ENCODE results near the gene TCAP.

TCAP gene

GRCh38 chr17:39667945-39668924 is 3.1 kb downstream of the TCAP start, which contains the start of gene PNMT:
Gene PNMT, plus strand, starts transcription at chr17:39668453. Its CDS starts 23 bp downstream, at chr17:39668476.
- DNase-seq: peak; percentile 47

GRCh38 chr17:39669897-39670735 is 5.0 kb downstream of the TCAP start:
- no peak for DNase-seq

DNA sequence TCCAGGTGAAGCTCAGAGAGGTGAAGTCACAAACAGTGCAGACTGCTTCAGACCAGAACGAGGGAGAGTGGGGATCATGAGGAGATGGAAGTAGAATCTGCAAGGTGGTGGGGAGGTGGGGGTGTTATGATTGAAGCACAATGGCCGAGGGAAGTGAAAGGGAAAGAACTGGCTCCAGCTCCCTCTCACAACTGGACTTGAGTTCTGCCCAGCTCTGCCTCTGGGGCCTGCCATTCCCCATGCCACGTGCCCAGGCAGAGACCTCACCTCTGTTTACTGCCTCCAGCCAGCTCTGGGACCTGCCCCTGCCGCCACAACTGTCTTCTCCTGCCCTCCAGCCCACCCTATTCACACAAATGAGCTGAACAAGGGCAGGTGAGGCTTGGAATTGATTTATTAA is 5.6 kb downstream of the TCAP start:
- no peak for DNase-seq

DNA sequence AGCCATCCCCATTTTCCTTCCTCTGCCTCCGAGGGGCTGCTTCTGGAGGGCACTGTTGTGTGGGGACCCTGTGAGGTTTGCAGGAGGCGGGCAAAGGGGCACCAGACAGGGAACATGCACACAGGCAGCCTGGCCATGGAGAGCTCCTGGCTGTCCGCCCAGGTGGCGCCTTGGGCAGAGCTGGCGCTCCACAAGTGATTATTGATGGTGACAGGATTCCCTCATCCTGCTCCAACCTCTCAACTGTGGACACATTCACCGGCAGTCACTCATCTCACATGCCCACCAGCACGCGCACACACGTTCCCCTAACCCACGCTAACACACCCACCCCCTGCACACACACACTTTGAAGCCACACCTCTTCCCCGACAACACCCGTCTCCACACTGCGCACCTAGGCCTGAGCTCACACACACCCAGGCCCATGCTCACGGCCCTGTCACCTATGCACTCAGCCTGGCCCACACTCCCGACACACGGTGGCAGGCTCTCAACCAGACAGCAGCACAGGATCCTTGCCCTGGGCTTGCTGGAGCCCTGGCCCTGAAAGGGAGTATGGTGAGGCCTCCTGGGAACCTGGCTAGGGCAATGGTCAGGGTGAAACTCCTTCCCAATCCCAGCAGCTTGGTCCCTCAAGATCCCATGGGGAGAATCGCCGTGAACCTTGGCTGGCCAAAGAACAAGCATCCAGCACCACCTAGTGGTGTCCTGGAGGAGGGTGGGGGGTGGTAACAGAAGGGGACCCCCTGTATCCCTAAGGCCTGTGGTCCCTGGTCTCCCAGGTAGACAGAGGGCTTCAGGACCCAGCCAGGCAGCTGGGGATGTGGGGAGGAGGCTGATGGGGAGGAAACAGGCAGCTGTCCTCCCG is 6.7 kb downstream of the TCAP start:
- peak; percentile 23 for DNase-seq

DNA sequence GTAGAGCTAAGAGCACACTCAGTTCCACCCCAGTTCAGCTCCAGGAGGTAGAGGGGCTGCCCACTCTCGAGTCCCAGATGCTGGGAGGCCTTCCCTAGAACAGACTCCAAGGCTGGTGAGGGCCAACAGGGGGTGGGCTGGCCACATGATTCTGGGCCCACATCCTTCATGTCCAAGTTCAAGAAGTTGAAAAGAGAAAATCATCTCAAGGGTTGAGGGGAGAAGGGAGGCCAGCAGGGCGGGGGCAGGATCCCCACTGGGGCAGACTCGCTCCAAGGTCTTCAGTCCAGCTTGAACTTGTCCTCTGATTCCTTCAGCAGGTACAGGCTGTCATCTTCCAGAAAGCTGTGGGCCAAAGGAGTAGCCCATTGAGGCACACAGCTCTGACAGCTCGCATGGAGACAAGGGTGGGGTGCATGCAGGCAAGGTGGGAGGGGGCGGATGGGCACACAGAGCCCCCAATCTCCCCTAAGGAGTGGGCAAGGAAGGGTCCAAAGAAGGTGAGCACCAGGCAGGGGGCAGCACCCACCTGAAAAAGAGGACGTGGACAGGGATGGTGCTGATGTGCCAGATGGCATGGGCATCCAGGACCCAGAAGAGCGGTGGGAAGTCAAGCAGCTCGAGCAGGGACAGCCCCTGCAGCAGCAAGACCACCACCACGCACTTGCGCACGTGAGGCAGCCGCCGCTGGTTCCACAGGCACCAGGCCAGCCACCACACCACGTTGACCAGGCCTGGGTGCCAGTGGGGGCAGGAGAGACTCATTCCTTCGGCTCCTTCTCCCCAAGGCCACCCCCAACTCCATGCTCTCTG is 7.6 kb downstream of the TCAP start:
- no peak for DNase-seq

- no peak for DNase-seq
Measured at GRCh38 chr17:39673335-39674081, 8.4 kb downstream of the TCAP start.

DNA sequence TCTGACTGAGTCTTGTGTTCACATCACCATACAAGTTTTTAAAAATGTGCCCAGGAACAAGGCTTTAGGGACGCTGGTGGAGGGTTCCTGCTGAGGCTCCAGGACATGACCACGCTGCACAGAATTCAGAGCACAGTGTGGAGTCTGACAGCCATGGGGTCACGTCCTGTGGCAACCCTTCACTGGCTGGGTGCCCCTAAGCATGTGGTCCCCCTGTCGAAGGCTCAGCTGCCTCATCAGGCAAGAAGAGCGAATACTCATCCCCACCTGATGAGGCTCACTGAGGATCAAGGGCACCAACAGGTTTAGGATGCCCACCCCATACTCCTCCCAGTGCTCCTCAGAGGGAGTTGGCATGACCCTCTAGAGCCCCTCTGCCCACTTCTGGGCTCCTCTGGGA is 9.0 kb downstream of the TCAP start:
- DNase-seq: no peak

DNA sequence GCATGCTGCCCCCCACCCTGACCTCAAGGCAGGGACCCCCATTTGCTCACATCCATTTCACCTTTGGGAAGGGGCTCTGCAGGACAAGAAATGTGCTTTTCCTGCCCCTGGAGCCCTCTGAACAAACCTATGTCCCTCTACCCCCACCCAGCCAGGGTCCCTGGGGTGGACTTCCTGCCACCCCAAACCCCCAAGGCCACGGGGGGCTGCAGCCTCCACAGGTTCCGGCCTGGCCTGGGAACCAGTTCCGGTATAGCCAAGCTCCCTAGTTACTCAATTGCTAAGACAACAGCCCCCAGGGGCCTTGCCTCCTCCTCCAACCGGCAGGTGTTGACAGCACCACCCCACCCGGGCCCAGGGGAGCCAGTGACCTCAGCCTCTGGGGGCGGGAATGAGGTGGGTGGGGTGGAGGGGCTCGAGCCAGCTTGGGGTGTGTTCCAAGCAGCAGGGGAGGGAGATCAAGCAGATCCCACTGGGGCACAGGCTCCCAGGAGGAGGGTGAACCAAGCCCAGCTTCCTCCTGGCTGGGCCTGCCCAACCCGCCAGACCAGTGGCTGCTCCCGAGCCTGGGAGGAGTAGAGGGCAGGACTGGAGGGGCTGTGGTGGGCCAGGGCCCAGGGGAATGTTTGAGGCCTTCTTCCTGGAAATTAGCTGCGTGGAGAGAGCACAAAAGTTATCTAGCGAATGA is 9.7 kb downstream of the TCAP start:
- no peak for DNase-seq

DNA sequence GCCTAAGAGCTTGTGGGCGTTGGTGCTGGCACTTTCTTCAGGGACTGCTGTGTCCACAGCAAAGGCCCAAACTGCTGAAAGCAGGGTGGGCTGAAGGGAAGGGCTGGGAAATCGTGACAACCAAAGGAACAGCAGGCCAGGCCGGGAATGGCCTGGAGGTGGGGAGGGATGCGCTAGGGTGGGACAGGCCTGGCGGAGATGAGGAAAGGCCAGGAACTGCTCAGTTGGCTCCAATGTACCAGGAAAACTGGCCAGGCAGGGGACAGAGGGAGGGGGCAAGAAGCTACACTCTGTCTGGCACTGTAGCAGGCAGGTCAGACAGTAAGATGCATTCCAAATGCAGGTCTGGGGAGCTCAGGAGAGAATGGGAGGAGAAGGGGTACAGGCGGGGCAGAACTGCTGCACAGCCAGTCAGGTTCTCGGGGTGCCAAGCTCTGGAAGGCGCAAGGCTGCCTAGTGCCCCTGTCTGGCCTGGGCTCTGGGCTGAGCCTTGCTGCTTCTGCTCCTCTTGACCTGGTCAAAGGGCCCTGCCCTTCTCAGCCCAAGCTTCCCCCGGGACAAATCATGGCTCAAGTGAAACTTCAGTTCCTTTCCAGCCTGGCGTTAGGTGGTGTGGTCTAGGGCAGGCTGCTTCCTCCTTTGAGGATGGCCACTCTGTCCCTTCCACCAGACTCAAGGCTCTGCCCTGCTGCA is 10.4 kb downstream of the TCAP start:
- DNase-seq: no peak

GRCh38 chr17:39676198-39676819 is 11.2 kb downstream of the TCAP start:
- no peak for DNase-seq

DNA sequence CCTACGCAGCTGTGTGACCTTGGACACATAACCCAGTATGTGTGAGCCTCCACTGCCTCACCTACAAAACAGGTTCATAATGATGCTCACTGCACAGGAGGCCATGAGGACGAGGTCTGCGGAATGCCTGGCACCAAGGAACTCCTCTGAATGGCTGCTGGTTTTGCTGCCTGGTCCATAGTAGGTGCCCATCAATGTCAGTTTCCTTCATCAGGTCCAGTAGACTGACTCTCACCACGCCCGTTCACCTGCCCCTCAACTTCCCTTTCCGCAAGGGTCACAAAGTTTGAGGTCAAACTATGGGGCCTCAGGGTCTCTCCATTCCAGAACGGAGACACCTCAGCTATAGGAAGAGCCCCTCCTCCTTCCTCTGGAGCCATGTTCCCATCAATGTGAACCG is 11.9 kb downstream of the TCAP start:
- no peak for DNase-seq

- no peak for DNase-seq
Measured at GRCh38 chr17:39677542-39678339, 12.6 kb downstream of the TCAP start.

DNA sequence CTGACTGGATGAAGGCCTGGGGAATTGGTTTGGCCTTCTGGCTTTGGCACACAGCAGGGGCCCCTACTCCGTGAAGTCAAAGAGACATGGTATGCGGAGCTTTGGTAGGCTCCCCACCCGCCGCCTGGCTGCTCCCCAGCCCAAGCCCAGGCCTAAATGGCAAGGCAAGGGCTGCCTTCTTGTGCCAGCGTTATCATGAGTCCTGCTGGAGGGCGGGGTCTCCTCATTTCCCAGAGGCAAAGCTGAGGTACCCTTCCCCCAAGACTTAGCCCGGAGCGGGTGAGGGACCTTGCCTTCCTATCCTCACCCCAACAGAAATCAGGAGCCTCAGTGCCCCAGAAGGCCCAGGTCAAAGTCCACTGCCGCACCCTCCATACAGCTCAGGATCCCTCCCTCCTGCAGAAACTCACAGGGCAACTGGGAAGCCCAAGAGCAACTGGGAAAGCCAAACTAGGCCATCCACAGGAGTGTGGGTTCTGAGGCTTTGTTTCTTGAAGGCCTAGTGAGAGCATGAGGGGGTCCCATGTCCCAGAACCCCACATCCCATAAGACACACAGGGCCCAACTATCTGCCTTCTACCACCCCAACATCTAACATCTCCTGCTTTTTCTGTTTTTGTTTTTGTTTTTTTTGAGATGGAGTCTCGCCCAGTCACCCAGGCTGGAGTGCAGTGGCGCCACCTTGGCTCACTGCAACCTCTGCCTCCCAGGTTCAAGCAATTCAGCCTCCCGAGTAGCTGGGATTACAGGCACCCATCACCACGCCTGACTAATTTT is 13.4 kb downstream of the TCAP start:
- DNase-seq: no peak

- no peak for DNase-seq
Measured at GRCh38 chr17:39679521-39680192, 14.5 kb downstream of the TCAP start.

- DNase-seq: no peak
Measured at GRCh38 chr17:39683295-39683939, 18.3 kb downstream of the TCAP start.
